IMR-90 (cell line): ENCODE results near the gene PLXND1. TPM values are rescaled to one million over a fixed set of nuclear protein-coding genes. Genes with fewer than 3 reads are reported as not detected.

Source experiments
- ATAC-seq: fragments of 200-7000 bp; cut with Tn5 transposase; 2 replicates; pipeline ENCODE4 v1.9.1; 2020; ENCODE audit warnings: low read depth, mild to moderate bottlenecking, moderate library complexity
- BruUV-seq: library from RNA; stranded (reverse); fragments of 400-500 nt; replicated peaks from 2 replicates; lab custom pipeline; 2021; lab: Mats Ljungman, UMichigan
- CTCF ChIA-PET: fragments of 300-600 bp; formaldehyde crosslinking; extraction: SDS; loops from one replicate; lab custom pipeline; 2021; ENCODE audit warnings: antibody characterized with exemption; lab: Yijun Ruan, JAX
- POLR2A ChIA-PET: fragments of 300-600 bp; sonication (Branson Sonifier 250); formaldehyde crosslinking; loops from one replicate; lab custom pipeline; 2022; ENCODE audit warnings: antibody characterized with exemption; ENCODE audit not compliant: unreplicated experiment; lab: Charles Lee
- DNase-seq: peaks from one replicate; pipeline ENCODE4 v3.0.0; 2013
- H2AFZ ChIP-seq: replicated peaks from 2 replicates; pipeline ENCODE3; 2013; ENCODE audit warnings: low read length, mild to moderate bottlenecking; ENCODE audit not compliant: poor library complexity
- H2AK5ac ChIP-seq: 2 replicates; pipeline ENCODE4 v1.6.1; 2013; ENCODE audit warnings: low read depth, low read length, inconsistent platforms
- H2AK9ac ChIP-seq: replicated peaks from 2 replicates; pipeline ENCODE3; 2013; ENCODE audit warnings: mild to moderate bottlenecking, low read depth, low read length, moderate library complexity; ENCODE audit not compliant: poor library complexity
- H2BK120ac ChIP-seq: 2 replicates; pipeline ENCODE4 v1.6.1; 2013; ENCODE audit warnings: low read depth, low read length, inconsistent platforms
- H2BK15ac ChIP-seq: 3 replicates; pipeline ENCODE4 v1.6.1; 2013; ENCODE audit warnings: low read depth, low read length, inconsistent platforms
- H2BK20ac ChIP-seq: 2 replicates; pipeline ENCODE4 v1.6.1; 2013; ENCODE audit warnings: low read depth, mild to moderate bottlenecking, inconsistent platforms, low read length, moderate library complexity
- H2BK5ac ChIP-seq: 2 replicates; pipeline ENCODE4 v1.6.1; 2013; ENCODE audit warnings: mild to moderate bottlenecking, low read depth, low read length, inconsistent platforms; ENCODE audit not compliant: poor library complexity, severe bottlenecking
- H3K14ac ChIP-seq: replicated peaks from 2 replicates; pipeline ENCODE4 v1.6.1; 2013; ENCODE audit warnings: low read depth, low read length, inconsistent platforms
- H3K18ac ChIP-seq: 2 replicates; pipeline ENCODE4 v1.6.1; 2013; ENCODE audit warnings: low read depth, low read length, control low read depth
- H3K23ac ChIP-seq: 2 replicates; pipeline ENCODE4 v1.6.1; 2013; ENCODE audit warnings: low read depth, low read length, inconsistent platforms
- H3K27ac ChIP-seq: 2 replicates; pipeline ENCODE4 v1.5.1; 2013; ENCODE audit warnings: mild to moderate bottlenecking, control low read depth, low read length; ENCODE audit not compliant: insufficient read depth
- H3K27me3 ChIP-seq: 2 replicates; pipeline ENCODE4 v1.6.1; 2013; ENCODE audit warnings: low read length; ENCODE audit not compliant: control insufficient read depth, insufficient read depth
- H3K36me3 ChIP-seq: 2 replicates; pipeline ENCODE4 v1.6.1; 2013; ENCODE audit warnings: low read length, mixed read lengths; ENCODE audit not compliant: control insufficient read depth, insufficient read depth
- H3K4ac ChIP-seq: 2 replicates; pipeline ENCODE4 v1.6.1; 2013; ENCODE audit warnings: low read depth, low read length, inconsistent platforms
- H3K4me1 ChIP-seq: 2 replicates; pipeline ENCODE4 v1.6.1; 2013; ENCODE audit warnings: low read length, mixed read lengths; ENCODE audit not compliant: control insufficient read depth, insufficient read depth
- H3K4me2 ChIP-seq: 2 replicates; pipeline ENCODE4 v1.6.1; 2013; ENCODE audit warnings: low read depth, mild to moderate bottlenecking, control low read depth, low read length, moderate library complexity
- H3K4me3 ChIP-seq: 2 replicates; pipeline ENCODE4 v1.5.1; 2013; ENCODE audit warnings: low read depth, mild to moderate bottlenecking, control low read depth, low read length, moderate library complexity; ENCODE audit not compliant: insufficient read depth
- H3K56ac ChIP-seq: 2 replicates; pipeline ENCODE4 v1.6.1; 2013; ENCODE audit warnings: low read length, inconsistent platforms; ENCODE audit not compliant: insufficient read depth; ENCODE audit errors: extremely low read depth
- H3K79me1 ChIP-seq, 2 experiments: 2 replicates each; pipeline ENCODE4 v1.6.1; 2013; ENCODE audit warnings: low read length in 2 of 2, inconsistent platforms in 1 of 2, low read depth in 1 of 2
- H3K9ac ChIP-seq: 2 replicates; pipeline ENCODE4 v1.6.1; 2013; ENCODE audit warnings: low read depth, low read length, control low read depth
- H3K9me1 ChIP-seq: 2 replicates; pipeline ENCODE4 v1.6.1; 2013; ENCODE audit warnings: low read length, inconsistent platforms; ENCODE audit not compliant: insufficient read depth
- H3K9me3 ChIP-seq: 2 replicates; pipeline ENCODE4 v1.6.1; 2013; ENCODE audit warnings: low read length; ENCODE audit not compliant: control insufficient read depth, insufficient read depth
- H4K20me1 ChIP-seq: 2 replicates; pipeline ENCODE4 v1.6.1; 2013; ENCODE audit warnings: low read length, inconsistent platforms; ENCODE audit not compliant: insufficient read depth
- H4K5ac ChIP-seq: 2 replicates; pipeline ENCODE4 v1.6.1; 2013; ENCODE audit warnings: mild to moderate bottlenecking, low read depth, low read length, control low read depth
- H4K8ac ChIP-seq, 2 experiments: 2 replicates each; pipeline ENCODE4 v1.6.1; 2013; ENCODE audit warnings: low read depth in 2 of 2, low read length in 2 of 2, control low read depth in 1 of 2, inconsistent platforms in 1 of 2
- H4K91ac ChIP-seq: 2 replicates; pipeline ENCODE4 v1.6.1; 2013; ENCODE audit warnings: low read depth, low read length, inconsistent platforms; ENCODE audit not compliant: insufficient read depth
- BHLHE40 ChIP-seq: fragments of 150-350 bp; IDR thresholded peaks from 2 replicates; pipeline ENCODE4 v1.6.1; 2016; ENCODE audit warnings: mild to moderate bottlenecking, low read depth, low read length
- CEBPB ChIP-seq: IDR thresholded peaks from 2 replicates; pipeline ENCODE4 v1.6.1; 2012; ENCODE audit warnings: low read depth, low read length, improper control_type of control experiment
- CHD1 ChIP-seq: IDR thresholded peaks from 2 replicates; pipeline ENCODE4 v1.6.1; 2012; ENCODE audit warnings: low read depth, low read length, improper control_type of control experiment
- CTCF ChIP-seq: conservative IDR thresholded peaks from 2 replicates; pipeline ENCODE4 v1.5.1; 2012; ENCODE audit warnings: mild to moderate bottlenecking, low read depth, low read length, improper control_type of control experiment
- ELK1 ChIP-seq: fragments of 150-350 bp; IDR thresholded peaks from 2 replicates; pipeline ENCODE4 v1.6.1; 2016; ENCODE audit warnings: low read depth, mild to moderate bottlenecking, low read length, moderate library complexity, borderline replicate concordance
- FOS ChIP-seq: fragments of 150-350 bp; IDR thresholded peaks from 2 replicates; pipeline ENCODE4 v1.6.1; 2016; ENCODE audit warnings: low read depth, low read length
- MAFK ChIP-seq: IDR thresholded peaks from 2 replicates; pipeline ENCODE4 v1.6.1; 2012; ENCODE audit warnings: low read depth, low read length, improper control_type of control experiment
- MAZ ChIP-seq: IDR thresholded peaks from 2 replicates; pipeline ENCODE4 v1.6.1; 2012; ENCODE audit warnings: low read depth, mild to moderate bottlenecking, low read length, improper control_type of control experiment, moderate library complexity, borderline replicate concordance
- MXI1 ChIP-seq: IDR thresholded peaks from 2 replicates; pipeline ENCODE4 v1.6.1; 2012; ENCODE audit warnings: low read depth, mild to moderate bottlenecking, low read length, moderate library complexity, borderline replicate concordance
- NFE2L2 ChIP-seq: fragments of 150-350 bp; IDR thresholded peaks from 2 replicates; pipeline ENCODE4 v1.6.1; 2016; ENCODE audit warnings: low read depth, mild to moderate bottlenecking, low read length
- POLR2A ChIP-seq: IDR thresholded peaks from 2 replicates; pipeline ENCODE4 v1.6.1; 2012; ENCODE audit warnings: mild to moderate bottlenecking, low read depth, low read length
- RAD21 ChIP-seq: IDR thresholded peaks from 2 replicates; pipeline ENCODE4 v1.6.1; 2012; ENCODE audit warnings: low read length, improper control_type of control experiment
- RFX5 ChIP-seq: IDR thresholded peaks from 2 replicates; pipeline ENCODE4 v1.8.0; 2012; ENCODE audit warnings: low read depth, mild to moderate bottlenecking, low read length, moderate library complexity
- SMC3 ChIP-seq: fragments of 150-350 bp; IDR thresholded peaks from 2 replicates; pipeline ENCODE4 v1.6.1; 2016; ENCODE audit warnings: low read depth, mild to moderate bottlenecking, antibody characterized with exemption, low read length, moderate library complexity
- USF2 ChIP-seq: fragments of 150-350 bp; IDR thresholded peaks from 2 replicates; pipeline ENCODE4 v1.6.1; 2017; ENCODE audit warnings: mild to moderate bottlenecking, antibody characterized with exemption, low read length, low read depth
- WGBS, 2 experiments: methylation state at CpG; one replicate each; pipeline versions ENCODE4 v1.1.5 to v1.1.7; 2013; ENCODE audit warnings: missing lambda C conversion rate in 2 of 2; ENCODE audit not compliant: insufficient read length in 1 of 2; ENCODE audit errors: extremely low coverage in 2 of 2; 5-methylcytosine and 5-hydroxymethylcytosine counted together
- dilution Hi-C: fragments of 300-500 bp; cut with HindIII; formaldehyde crosslinking; loops from one replicate; pipeline ENCODE4 v1.14.3; 2018; ENCODE audit warnings: low sequenced_read_pairs; ENCODE audit not compliant: unreplicated experiment
- in situ Hi-C: fragments of 300-500 bp; cut with MboI; formaldehyde crosslinking; loops from 3 replicates; pipeline ENCODE4 v1.14.3; 2019; ENCODE audit warnings: low sequenced_read_pairs, inconsistent platforms, mixed read lengths
- intact Hi-C: fragments of 100-400 bp; cut with micrococcal nuclease; formaldehyde crosslinking; loops from 2 replicates; pipeline ENCODE4 v1.10.0; 2022
- polyA plus RNA-seq, 3 experiments: library from polyadenylated mRNA; depleted of rRNA; stranded (reverse); fragments of >200 nt; gene quantifications; 2 replicates each; pipeline ENCODE4 v1.2.3, GENCODE V29; 2012; ENCODE audit warnings: low replicate concordance in 1 of 3
- total RNA-seq: library from RNA; depleted of rRNA; stranded (reverse); fragments of >200 nt; gene quantifications from 2 replicates; pipeline ENCODE4 v1.2.3, GENCODE V29; 2012

The PLXND1 gene
- total and polyA plus RNA-seq, 2 of the 4 experiments (the other 2 are of a cell fraction): 19.2 to 67.1 TPM

- DNase-seq (peak; percentile 8), ATAC-seq (no peak)
- H2AFZ ChIP-seq: no peak overlapping the region
- H3K36me3 ChIP-seq: no peaks in the 10 kb centered on the region
- no peak overlapping the region for H3K23ac ChIP-seq
- H3K18ac ChIP-seq: no peak overlapping the region
- H3K9me3 ChIP-seq: no peaks in the 10 kb centered on the region
- no TSS peak for BruUV-seq
- CTCF ChIA-PET: no interaction called here
- no peak overlapping the region for H4K8ac ChIP-seq
- dilution Hi-C loops: no loop called here
- no peak overlapping the region for H2BK20ac ChIP-seq
- no peak overlapping the region; the same call in 1 of the 2 replicates for H4K91ac ChIP-seq
- in situ Hi-C loops: no loop called here
- no peaks in the 10 kb centered on the region for H3K27me3 ChIP-seq
- no peak overlapping the region for H2BK5ac ChIP-seq
- peaks cover 13% of the 10 kb centered on the region for H3K4me1 ChIP-seq
- peaks cover 8% of the 10 kb centered on the region for H3K9me1 ChIP-seq
- no peak overlapping the region; the same call in 2 of the 3 replicates for H2BK15ac ChIP-seq
- H2AK9ac ChIP-seq: peak overlapping the region; percentile 80
- no peak overlapping the region for H3K27ac ChIP-seq
- POLR2A ChIA-PET: no interaction called here
- H2AK5ac ChIP-seq: peak overlapping the region; percentile 13; the same call in 1 of the 2 replicates
- no peak overlapping the region for H3K14ac ChIP-seq
- no peak overlapping the region for H3K4me2 ChIP-seq
- no peak overlapping the region for H3K4me3 ChIP-seq
- no peak overlapping the region for H4K5ac ChIP-seq
- WGBS, 2 experiments: 100% methylated on average over 2 of the region's 12 CpGs; no CpG with 5 or more reads in 1 of the 2 experiments
- H3K56ac ChIP-seq: no peak overlapping the region
- no peaks in the 10 kb centered on the region for H4K20me1 ChIP-seq
- no peak overlapping the region for H3K4ac ChIP-seq
- H3K79me1 ChIP-seq: no peaks in the 10 kb centered on the region
- intact Hi-C loops: no loop called here
- no peak overlapping the region for H2BK120ac ChIP-seq
- H3K9ac ChIP-seq: no peak overlapping the region
- TF ChIP-seq POLR2A (no peak), CEBPB (no peak), SMC3 (no peak), NFE2L2 (no peak), USF2 (no peak), RAD21 (no peak), MXI1 (no peak), CTCF (no peak), CHD1 (no peak), RFX5 (no peak), BHLHE40 (no peak), ELK1 (no peak), MAZ (no peak), FOS (no peak), MAFK (no peak)
Observed at GRCh38 chr3:129526121-129526900, 80.2 kb downstream of the PLXND1 start.
